Left hindlimb (tissue), 1 donor: ENCODE data around the gene RAPGEF4.

Experiments used
- DNase-seq: peaks from one replicate; pipeline ENCODE4 v3.0.0-alpha.2; 2018

Gene RAPGEF4

DNA sequence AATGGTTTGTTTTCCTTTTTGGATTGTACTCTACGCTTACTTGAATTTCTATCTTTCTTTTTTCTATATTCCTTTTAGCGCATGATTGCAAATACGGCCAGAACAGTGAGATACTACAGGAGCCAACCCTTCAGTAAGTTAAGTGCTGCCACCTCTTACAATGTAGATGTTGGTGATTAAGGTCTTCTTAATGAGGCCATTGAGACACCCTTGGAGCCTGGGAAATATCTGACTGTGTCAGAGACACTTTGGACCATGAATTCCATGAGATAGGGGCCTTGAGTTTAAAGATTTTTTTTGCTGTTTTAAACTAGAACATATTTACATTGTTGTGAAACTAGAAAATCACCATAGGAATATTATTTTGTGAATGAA is 312.9 kb downstream of the RAPGEF4 start:
- no peak for DNase-seq

- DNase-seq, result no peak
Observed at GRCh38 chr2:173048897-173049661, 313.4 kb downstream of the RAPGEF4 start.

DNA sequence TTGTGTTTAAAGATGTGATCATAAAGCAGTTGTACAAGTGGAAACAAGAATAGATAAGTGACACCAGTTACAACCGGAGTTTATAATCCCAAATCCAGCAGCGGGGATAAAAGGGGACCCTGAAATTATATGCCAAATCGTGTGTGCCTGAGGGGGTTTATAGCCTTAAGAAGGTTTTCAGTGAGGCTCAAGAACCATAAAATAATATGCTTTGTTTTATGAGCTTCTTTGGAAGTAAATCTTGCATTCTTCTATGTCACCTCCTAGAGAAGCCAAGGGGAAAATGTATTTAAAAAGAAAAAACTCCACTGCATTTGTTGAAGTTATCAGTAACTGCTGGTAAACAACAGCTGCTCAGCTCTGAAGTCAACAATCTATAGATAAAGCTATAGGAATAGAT is 314.2 kb downstream of the RAPGEF4 start:
- DNase-seq, result no peak

DNA sequence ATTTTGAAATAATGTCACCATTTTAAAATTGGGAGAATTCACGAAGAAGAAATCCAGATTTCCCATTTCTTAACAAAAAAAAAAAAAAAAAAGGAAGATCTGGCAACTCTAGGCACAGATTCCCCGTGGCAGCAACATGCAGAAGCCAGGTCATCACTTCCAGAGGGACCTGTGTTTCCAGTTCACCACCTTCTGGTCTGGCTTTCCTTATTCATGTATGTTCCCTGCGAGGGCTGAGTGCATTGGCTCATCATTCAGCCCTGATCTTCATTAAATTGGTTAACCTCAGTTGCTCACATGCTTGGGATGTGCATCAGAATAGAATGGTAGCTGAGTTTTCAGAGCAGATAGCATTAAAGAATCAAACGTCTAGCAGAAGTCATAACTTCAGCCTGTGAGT is 315.0 kb downstream of the RAPGEF4 start:
- no peak for DNase-seq

- no peak for DNase-seq
Observed at GRCh38 chr2:173051463-173052215, 316.0 kb downstream of the RAPGEF4 start.

- DNase-seq, result no peak
Observed at GRCh38 chr2:173053043-173053699, 317.5 kb downstream of the RAPGEF4 start.

DNA sequence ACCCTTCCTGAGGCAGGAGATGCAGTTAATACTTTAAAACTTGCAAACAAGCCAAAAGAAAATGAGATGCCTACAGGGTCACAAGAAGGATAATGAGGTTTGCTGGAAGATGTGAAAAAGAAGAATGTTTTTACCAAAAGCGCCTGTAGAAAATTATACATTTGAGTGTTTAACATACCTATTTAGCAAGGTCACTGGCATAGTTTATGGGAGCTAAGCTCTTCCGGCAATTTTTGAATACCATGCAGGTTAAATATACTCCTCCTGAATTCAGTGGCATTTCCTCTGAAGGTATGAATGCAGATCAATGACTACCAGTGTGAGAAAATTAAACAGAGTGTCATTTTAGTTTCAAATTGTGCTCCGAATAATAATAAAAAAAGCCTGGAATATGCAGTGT is 318.8 kb downstream of the RAPGEF4 start:
- no peak for DNase-seq

GRCh38 chr2:173056705-173057364 is 321.2 kb downstream of the RAPGEF4 start:
- no peak for DNase-seq

GRCh38 chr2:173058097-173058496 is 322.5 kb downstream of the RAPGEF4 start:
- no peak for DNase-seq

DNA sequence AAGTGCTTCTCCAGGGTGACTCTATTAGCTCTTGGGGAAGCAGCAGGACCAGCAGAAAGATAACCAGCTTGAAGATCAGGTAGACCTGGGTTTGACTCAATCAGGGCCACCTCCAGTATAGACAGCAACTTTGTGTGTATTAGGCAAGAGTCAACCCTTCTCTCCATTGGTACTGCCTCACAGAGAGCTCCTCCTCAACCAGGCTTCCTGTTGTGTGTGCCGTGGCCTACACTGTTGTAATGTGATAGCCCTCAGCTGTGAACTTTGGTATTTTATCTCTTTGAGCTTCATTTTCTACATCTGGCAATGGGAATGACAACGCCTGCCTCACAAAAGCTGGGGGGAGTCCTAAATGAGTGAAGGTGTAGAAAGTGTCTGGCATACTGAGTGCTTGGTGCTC is 323.0 kb downstream of the RAPGEF4 start:
- no peak for DNase-seq

DNA sequence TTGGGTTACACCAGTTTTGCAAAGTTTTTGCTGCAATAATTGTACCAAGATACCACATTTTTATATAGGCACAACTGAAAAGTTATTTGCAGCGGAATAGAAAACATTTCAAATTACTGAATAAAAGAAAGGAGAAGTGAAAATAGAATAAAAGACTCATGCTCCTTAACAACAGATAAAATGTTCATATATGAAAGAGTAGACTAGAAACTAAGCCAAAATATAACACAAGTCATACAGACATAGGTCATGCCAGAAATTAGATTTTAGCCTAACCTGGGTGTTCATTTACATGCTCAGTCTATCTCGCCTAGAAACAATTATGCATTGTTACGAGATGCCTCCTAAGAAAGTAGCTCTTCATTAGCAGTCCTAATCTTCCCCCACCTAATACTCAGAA is 323.6 kb downstream of the RAPGEF4 start:
- DNase-seq, result no peak

- no peak for DNase-seq
Observed at GRCh38 chr2:173059971-173060461, 324.4 kb downstream of the RAPGEF4 start.

DNA sequence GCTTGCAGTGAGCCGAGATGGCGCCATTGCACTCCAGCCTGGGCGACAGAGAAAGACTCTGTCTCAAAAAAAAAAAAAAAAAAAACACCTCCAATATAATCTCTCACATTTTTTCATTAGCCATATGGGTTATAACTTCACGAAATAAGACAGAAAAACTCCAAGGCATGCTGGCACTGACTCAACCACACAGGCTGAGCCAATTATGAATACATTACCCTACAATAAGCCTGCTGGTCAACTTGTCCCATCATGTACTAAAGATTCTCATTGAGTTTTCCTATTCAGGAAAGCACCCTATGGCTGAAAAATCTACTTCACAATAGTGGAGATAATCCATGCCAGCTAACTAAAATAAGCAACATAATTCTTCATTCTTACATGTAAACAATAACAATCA is 327.2 kb downstream of the RAPGEF4 start:
- no peak for DNase-seq

DNA sequence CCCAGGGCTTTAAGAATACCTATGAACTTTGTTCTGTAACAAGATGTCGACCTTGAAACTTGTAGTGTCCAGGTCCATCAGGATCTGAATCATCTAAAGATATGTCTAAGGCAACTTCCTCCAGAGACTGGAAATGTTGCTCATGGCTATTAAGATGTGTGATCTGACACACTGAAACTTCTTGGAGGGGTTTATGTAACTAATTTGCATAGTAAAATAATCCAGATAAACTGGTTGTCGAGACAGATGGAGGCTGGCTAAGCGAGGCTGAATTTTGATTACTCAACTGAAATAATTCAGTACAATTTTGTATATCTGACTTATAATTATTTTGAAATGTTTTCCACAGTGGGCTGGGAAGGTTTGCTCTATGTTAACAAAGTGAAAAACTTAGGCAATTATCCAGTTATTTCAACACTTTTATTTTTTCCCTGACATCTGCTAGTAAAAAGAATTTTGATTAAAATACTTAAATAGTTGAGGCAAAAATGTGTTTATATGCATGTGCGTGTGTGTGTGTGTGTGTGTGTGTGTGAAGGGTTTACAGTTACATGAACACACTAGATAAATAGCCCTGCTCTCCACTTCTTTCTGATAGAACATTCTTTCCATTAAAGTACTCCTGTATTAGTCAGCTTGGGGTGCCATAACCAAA is 328.6 kb downstream of the RAPGEF4 start:
- DNase-seq, result no peak

DNA sequence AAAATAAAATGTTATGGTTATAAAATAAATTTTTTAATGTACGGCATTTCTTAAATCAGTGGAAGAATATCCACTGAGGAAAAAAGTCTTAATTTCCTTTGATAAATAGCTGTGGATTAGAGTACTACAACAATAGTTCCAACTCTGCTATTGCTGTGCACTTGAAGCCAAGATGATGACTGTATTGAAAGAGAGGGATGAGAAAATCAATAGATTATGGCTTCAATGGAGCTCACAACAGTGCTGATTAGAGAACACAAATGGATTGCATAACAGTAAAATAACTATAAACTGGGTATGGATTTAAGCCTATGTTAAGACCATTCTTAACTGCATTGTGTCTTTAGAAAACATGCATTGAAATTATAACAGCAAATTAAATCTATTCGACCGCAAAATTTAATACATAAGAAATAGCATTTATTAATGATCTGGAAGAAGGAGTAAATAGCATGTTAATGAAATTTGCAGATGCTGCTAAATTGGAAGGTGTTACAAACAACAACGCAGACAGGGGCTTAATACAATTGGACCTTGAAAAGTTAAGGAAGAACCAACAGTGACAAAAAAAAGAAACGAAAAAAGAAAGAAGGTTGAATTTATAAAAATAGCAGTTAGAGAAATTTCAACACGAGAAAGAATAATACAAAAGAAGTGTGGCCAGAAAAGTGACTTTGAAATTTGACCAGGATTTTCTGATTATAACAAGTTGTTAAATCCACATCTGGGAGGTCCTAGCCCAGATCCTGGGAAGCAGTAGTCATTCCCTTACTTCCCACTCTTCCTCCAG is 331.4 kb downstream of the RAPGEF4 start:
- no peak for DNase-seq

GRCh38 chr2:173075056-173075780 is 339.6 kb downstream of the RAPGEF4 start:
- no peak for DNase-seq

- peak; percentile 83 for DNase-seq
Observed at GRCh38 chr2:173075781-173076580, 340.3 kb downstream of the RAPGEF4 start, which contains the start of gene MAP3K20. Gene MAP3K20 (plus strand): TSS chr2:173075846. CDS start chr2:173091032, 15,186 bp downstream.

GRCh38 chr2:173076581-173077345 is 341.1 kb downstream of the RAPGEF4 start:
- no peak for DNase-seq

- no peak for DNase-seq
Observed at GRCh38 chr2:173077506-173078177, 342.0 kb downstream of the RAPGEF4 start.
